IPS-NIHi7 (cell line): ENCODE measurements around the gene MGLL.

Experiments
- DNase-seq: peaks from one replicate; pipeline ENCODE4 v3.0.0; 2012; ENCODE audit warnings: mixed read lengths; ENCODE audit errors: extremely low spot score

Gene MGLL

DNA sequence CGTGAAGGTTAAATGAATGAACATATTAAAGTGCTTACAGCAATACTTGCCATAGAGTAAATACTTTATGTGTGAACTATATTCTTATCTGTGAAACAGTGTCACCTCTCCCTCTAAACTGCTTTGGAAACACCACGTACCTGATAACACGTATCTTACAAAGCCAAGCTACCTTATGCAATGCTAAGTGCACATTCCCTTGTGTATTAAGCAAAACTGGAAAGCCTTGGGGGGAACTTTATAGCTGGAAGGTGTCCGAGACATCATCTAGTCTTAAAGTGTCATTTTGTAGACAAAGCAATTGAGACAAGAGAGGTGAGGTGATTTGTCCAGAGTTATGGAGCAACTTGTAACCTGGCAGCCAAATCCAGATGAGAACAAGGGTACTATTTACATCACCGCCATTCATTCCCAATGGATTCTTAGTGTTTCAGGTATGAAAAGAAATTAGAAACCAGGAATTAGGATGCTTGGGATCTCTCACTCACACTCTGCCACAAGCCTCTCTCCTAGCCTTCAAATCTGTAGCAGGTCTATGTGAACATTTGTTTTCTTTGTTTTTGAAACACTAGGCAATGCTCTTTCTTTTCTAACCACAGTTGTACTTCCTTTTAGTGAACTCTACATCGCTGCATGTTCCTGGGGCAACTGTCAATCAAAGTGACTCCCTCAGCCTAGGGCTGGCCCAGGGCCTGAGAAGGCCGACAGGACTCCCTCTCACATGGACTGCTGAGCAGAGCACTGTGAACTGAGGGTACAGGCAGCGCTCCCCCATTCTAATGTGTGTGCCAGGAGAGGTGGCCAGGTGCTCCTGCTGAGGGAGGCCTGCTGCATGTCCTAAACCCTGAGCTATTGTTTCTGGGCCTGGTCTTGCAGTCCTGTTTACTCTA lies 13.9 kb upstream of the MGLL start:
- DNase-seq = no peak

DNA sequence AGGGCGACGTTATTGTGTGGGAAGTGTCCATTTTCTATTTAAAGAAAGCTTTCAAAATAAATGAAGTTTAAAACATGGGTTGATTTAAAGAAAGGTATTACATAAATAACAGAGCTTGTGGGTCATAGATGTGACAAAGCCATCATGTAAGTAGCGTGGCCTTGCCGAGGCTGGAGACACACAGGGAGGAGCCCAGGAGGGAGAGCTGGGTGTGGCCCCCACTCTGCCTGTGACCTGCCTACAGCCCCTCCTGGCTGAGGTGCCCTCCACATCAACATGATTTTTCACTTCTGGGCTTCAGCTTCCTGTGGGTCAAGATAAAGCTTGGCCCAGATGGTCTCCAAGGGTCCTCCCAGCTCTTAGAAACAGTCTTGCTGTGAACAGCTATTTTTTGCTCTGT lies 12.5 kb upstream of the MGLL start:
- no peak for DNase-seq

DNA sequence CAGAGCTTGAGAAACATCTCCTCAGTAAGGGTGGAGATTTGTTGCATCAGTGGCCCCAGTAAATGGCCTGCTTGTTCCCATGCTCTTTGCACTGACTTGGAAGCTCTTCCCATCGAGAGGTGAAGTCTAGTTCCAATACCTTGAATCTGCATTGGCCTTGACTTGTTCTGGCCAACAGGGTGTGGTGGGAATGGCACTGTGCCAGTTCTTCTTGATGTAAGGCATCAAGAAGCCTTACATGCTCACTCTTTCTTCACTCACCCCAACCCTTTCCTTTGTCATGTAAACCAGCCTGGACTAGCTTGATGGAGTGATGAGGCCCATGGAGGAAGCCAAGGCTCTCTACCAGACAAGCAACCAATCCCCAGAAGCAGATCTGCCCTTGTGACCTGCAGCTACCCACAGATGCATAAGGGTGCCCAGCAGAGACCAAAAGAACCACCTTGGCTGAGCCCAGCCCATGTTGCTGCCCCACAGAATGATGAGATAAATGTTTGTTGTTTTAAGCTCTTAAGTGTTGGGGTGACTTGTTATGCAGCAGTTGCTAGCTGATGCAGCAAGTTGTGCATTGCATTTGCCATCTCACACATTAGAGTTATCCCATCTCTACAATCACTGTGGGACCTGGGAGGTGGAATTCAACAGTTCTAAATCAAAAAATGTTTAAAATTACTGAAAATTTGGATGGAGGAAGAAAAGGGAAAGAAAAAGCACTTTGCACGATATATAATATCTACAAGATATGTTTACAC lies 11.1 kb upstream of the MGLL start:
- DNase-seq = no peak

- DNase-seq = peak; percentile 89
These were observed 9.4 kb upstream of the MGLL start for GRCh38 chr3:127831723-127832172.

DNA sequence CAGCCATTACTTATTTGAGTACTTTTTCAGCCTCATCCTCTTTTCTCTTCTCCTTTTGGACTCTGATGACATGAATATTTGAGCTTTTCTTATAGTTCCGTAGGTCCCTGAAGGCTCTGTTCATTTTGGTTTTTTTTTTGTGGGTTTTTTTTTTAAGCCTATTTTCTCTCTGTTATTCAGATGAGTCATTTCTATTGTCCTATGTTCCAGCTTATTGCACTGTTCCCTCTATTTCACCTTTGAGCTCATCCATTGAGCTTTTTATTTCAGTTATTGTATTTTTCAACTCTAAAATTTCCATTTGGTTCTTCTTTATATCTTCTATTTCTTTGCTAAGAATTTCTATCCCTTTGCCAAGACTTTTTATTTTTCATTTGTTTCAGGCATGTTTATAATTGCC lies 7.2 kb upstream of the MGLL start:
- no peak for DNase-seq

DNA sequence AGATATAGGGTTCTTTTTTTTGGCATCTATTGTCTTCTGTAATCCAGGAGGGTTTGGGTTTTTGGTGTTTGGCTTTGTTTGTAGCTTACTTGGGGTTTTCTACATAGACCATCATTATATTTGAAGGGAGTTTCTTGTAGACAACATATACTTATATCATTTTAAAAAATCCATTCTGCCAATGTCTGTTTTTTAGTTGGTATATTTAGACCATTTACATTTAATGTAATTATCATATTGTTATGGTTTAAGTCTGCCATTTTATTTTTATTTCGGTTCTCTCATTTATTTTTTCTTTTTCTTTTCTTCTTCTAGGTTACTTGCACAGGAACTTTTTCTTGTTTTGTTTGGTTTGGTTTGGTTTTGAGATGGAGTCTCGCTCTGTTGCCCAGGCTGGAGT lies 5.5 kb upstream of the MGLL start:
- no peak for DNase-seq

- DNase-seq = no peak
These were observed 3.4 kb upstream of the MGLL start for GRCh38 chr3:127825756-127826155.

DNA sequence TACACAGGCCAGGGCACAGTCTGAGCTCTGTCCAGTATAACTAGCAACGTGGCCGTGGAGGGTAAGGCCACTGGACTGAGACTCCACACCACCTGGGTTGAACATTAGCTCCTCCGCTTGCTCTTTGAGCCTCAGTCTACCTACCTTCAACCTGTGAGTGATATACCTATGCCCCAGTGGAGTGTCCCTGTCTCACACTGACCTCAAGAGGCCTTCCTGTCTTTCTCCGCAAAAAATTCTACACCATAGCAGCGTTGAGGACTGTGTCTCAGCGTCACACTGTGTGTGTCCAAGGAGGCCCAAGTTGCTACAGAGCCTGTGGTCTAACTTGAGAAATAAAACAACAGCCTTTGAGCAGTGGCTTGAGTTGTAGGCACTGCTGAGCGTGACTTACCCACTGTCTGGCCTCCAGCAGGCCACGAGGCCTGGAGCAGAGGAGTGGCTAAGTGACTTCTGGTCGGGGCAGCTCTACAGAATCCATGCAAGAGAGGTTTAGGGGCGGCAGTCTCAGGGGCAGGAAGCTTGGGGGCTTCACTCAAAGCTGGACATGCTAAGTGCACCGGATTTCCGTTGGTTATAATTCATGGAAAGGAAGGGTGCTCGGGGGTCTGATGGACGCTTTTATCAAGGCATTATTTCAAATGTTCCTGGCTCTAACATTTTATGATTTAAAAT lies 2.0 kb upstream of the MGLL start:
- DNase-seq = no peak

GRCh38 chr3:127823426-127823857 lies 1.1 kb upstream of the MGLL start:
- DNase-seq = no peak

DNA sequence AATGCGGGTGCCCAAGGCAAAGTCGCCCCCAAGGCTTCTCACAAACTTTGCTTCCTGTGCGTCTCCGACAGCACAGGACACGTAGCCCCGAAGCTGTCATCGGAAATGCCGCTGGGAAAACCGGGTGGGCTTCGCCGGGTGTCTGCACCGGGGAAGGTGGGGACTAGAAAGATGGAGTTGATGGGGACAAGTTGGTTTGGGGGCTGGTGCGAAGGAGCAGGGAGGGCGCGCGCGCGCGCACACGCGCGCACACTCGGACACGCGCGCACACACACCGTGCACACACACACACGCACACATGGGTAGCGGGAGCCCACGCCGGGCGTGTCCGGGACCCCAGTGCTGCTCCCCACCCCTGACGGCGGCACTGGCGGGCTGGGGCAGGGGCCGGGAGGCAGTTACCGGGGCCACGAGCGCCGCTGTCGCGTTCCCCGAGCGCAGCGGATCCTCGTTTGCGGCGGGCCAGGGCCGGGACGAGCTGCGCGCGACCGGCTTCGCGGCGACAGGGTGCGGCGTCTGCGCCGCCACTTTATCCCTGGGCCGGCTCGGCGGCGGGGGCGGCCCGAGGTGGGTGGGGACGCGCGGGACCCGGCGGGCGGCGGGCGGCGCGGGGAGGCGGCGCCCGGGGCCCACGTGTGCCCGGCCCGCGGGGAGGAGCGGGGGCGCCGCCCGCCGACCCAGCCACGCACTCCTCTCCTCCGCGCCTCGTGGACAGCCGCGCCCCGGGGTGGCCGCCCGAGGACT lies 539 bp upstream of the MGLL start:
- peak; percentile 45 for DNase-seq

DNA sequence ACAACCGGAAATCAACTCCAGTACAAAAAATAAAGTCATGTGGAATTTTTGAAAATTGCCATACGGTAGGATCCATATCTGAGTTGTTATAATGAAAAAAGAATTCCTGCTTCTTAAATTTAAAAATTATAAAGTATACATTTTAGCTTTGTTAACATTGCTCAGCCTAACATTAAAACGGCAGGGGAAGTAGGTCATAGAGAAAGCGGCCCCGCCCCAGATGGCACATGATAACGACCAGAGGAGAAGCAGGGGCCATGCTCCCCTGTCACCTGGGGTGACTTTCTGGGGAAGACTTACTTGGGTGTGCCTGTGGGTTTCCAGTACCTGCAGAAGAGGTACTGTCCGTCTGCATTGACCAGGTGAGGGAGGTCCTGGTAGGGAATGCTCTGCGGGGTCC lies 921 bp downstream of the MGLL start:
- DNase-seq = no peak

- DNase-seq = no peak
These were observed 1.4 kb downstream of the MGLL start for GRCh38 chr3:127820826-127821313.

GRCh38 chr3:127820221-127820825 lies 2.0 kb downstream of the MGLL start:
- DNase-seq = no peak

DNA sequence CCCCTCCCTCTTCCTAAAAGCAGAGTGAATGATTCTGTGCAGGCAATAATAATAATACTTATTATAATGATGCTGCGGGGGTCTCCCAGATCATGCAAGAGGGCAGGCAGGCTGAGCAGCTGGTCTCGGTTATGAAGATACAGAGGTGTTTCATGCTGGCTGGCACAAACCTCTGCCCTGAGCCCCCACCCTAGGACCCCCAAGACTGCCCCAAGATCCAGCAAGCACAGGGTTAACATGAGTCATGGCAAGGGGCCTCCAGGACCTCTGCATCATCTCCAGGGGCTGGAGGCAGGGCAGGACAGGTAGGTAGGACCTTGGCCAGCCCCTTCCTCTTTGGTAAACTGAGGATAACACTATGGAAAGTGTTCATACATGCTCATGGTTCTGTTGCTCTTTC lies 2.7 kb downstream of the MGLL start:
- DNase-seq = no peak

DNA sequence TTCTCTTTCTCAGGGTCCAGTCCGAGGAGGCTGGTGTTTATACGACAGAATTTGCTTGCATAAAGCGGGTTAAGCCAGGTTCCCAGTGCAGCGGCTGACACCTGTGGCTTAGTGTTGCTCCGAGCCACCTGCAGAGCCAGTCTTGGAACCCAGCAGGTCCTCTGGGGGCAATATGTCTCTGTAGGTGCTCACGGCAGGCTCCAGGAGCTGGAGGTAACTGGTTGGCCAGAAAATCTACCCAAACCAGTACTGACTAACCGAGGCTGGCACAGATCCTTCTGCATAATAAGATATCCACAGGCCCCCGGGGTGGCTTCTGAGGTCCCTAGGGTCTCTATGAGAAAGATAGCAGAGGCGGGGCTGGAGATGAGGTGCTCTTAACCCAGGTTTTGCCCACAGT lies 3.2 kb downstream of the MGLL start:
- no peak for DNase-seq

DNA sequence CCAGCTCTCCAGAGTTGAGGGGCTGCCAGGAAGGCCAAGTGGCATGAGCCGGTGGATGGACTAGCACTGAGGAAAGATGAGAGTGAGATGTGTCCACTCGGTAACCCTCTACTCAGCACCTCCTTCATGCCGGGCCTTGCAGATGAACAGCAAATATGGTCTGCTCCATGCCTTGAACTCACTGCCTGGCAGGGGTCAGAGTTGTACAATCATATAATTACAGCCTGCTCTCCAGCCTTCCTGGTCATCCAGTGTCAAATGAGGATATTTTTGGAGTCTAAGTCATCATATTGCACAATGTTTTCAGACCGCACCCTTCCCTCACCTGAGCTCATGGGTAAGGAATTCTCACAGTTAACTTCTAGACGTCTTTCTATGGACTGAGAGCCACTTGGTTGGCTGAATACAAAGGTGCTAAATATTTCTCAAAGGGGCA lies 4.9 kb downstream of the MGLL start:
- DNase-seq = no peak

DNA sequence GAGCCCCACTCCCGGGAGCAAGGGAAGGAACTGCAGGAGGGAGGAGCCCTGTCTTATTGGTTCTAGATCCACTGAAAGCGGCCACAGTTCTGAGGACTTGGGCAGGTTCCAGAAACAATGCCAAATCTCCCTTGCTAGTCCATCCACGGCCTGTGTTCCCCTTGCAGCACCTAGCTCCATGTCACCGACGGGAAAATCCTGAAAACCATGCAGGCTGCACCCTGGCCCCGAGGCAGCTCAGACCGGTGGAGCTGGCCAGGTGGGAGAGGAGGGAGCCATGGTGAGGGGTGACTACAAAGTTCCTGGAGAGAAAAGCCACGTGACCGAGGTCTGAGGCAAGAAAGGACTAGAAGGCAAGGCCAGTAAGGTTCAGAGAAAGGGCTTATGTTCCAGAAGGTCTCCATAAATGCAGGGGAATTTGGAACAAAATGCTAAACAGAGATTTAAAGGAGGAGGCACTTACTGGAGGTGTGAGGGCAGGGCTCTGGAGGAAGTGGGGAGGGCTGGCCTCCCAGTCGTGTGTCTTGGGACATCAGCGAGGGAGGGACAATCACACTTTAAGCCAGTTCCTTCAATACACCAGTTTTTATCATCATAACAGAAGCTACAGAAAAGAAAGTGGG lies 5.4 kb downstream of the MGLL start:
- DNase-seq = no peak

DNA sequence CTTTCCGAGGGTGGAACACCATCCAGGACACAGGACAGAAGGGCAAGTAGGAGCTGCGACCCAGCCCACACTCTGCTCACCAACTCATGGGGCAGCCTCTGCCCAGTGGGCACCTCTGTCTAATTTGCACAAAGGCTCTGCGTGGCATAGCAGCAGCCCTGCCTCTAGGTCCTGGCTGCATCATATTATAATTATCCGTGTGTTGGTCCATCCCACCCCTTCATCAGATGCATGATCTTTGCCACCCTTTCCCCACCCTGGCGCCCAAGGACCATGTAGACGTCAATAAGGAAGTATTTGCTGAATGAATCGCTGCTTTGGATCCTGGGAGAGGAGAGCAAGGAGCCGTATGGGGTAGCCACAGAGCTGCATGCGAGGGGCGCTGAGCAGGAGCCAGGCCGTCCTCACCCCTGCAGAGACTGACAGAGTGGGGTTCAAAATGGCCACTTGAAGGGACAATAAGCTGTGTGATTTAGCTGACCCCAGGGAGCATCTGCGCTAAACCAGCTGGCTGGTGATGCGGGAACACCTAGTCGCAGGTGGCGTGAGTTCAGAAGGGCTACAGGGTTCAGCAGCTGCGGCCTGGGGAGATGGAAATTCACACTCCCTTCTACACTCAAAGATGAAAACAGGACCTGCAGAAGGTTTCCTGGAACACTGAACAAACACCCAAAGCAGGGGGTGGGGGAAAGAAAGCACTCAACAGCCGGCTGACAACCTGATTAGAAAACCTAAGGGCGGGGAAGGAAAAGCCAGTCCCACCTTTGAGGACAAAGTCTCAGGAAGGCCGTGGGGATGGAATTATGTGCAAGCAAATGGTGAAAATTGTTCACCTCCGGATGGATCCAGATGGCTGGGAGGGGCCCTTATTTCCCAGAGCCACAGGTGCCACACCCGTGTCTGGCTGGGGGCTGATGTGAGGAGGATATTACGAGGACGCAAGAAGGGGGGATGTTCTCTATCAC lies 6.4 kb downstream of the MGLL start:
- DNase-seq = no peak

- DNase-seq = no peak
These were observed 7.3 kb downstream of the MGLL start for GRCh38 chr3:127815001-127815400.
